Measurements from ENCODE around the gene YWHAE.
"Not testable (repeated sequence)": the region's sequence is repeated elsewhere in the genome, so short reads cannot be mapped to it uniquely, and the experiment has no call there.

Gene YWHAE

GRCh38 chr17:1434150-1434549 is 34.1 kb upstream of the YWHAE start:
- FAIRE-seq (no peak), DNase-seq (ENCODE audit: insufficient read length, low spot score) (no peak)
- TF ChIP-seq SPI1 (IDR thresholded peaks at IDR 0.05; ENCODE audit: low read depth, low read length) = no peak
- TF ChIP-seq PAX5 (IDR thresholded peaks at IDR 0.05; ENCODE audit: insufficient read depth, low read length, severe bottlenecking) = no peak
- no peak for TF ChIP-seq POLR2A (IDR thresholded peaks at IDR 0.05; ENCODE audit: low read depth, low read length)
- no peak for TF ChIP-seq POLR2AphosphoS5 (IDR thresholded peaks at IDR 0.05; ENCODE audit: low read depth, low read length)
- no peak for TF ChIP-seq TAF1 (IDR thresholded peaks at IDR 0.05; ENCODE audit: low read depth, low read length)
- no peak for TF ChIP-seq POU2F2 (IDR thresholded peaks at IDR 0.05; ENCODE audit: low read depth, low read length)

GRCh38 chr17:1431631-1432104 is 31.6 kb upstream of the YWHAE start:
- TF ChIP-seq PAX5 (IDR thresholded peaks at IDR 0.05; ENCODE audit: insufficient read depth, low read length, severe bottlenecking) = no peak
- no peak for TF ChIP-seq POLR2AphosphoS5 (IDR thresholded peaks at IDR 0.05; ENCODE audit: low read depth, low read length)
- no peak for TF ChIP-seq TAF1 (IDR thresholded peaks at IDR 0.05; ENCODE audit: low read depth, low read length)
- TF ChIP-seq SPI1 (IDR thresholded peaks at IDR 0.05; ENCODE audit: low read depth, low read length) = peak; percentile 17; the same call in 1 of the 2 replicates
- FAIRE-seq = no peak
- DNase-seq (ENCODE audit: insufficient read length, low spot score) = no peak

GRCh38 chr17:1423456-1424135 is 23.6 kb upstream of the YWHAE start:
- DNase-seq (ENCODE audit: insufficient read length, low spot score) (no peak), FAIRE-seq (no peak)
- TF ChIP-seq POLR2A (IDR thresholded peaks at IDR 0.05; ENCODE audit: low read depth, low read length) (no peak), TAF1 (IDR thresholded peaks at IDR 0.05; ENCODE audit: low read depth, low read length) (no peak)

GRCh38 chr17:1422885-1423284 is 22.9 kb upstream of the YWHAE start:
- no peak for TF ChIP-seq POU2F2 (IDR thresholded peaks at IDR 0.05; ENCODE audit: low read depth, low read length)
- no peak for TF ChIP-seq TAF1 (IDR thresholded peaks at IDR 0.05; ENCODE audit: low read depth, low read length)
- TF ChIP-seq SPI1 (IDR thresholded peaks at IDR 0.05; ENCODE audit: low read depth, low read length) = no peak
- TF ChIP-seq POLR2AphosphoS5 (IDR thresholded peaks at IDR 0.05; ENCODE audit: low read depth, low read length) = no peak
- TF ChIP-seq PAX5 (IDR thresholded peaks at IDR 0.05; ENCODE audit: insufficient read depth, low read length, severe bottlenecking) = no peak
- no peak for TF ChIP-seq POLR2A (IDR thresholded peaks at IDR 0.05; ENCODE audit: low read depth, low read length)
- FAIRE-seq = no peak
- no peak for DNase-seq (ENCODE audit: insufficient read length, low spot score)

GRCh38 chr17:1421470-1421869 is 21.4 kb upstream of the YWHAE start:
- TF ChIP-seq POU2F2 (IDR thresholded peaks at IDR 0.05; ENCODE audit: low read depth, low read length) (no peak), POLR2AphosphoS5 (IDR thresholded peaks at IDR 0.05; ENCODE audit: low read depth, low read length) (no peak), TAF1 (IDR thresholded peaks at IDR 0.05; ENCODE audit: low read depth, low read length) (no peak), POLR2A (IDR thresholded peaks at IDR 0.05; ENCODE audit: low read depth, low read length) (no peak), SPI1 (IDR thresholded peaks at IDR 0.05; ENCODE audit: low read depth, low read length) (no peak), PAX5 (IDR thresholded peaks at IDR 0.05; ENCODE audit: insufficient read depth, low read length, severe bottlenecking) (no peak)
- FAIRE-seq = no peak
- DNase-seq (ENCODE audit: insufficient read length, low spot score) = no peak

GRCh38 chr17:1420981-1421380 is 21.0 kb upstream of the YWHAE start:
- TF ChIP-seq PAX5 (IDR thresholded peaks at IDR 0.05; ENCODE audit: insufficient read depth, low read length, severe bottlenecking) = no peak
- no peak for TF ChIP-seq POLR2A (IDR thresholded peaks at IDR 0.05; ENCODE audit: low read depth, low read length)
- no peak for TF ChIP-seq POU2F2 (IDR thresholded peaks at IDR 0.05; ENCODE audit: low read depth, low read length)
- TF ChIP-seq POLR2AphosphoS5 (IDR thresholded peaks at IDR 0.05; ENCODE audit: low read depth, low read length) = no peak
- TF ChIP-seq TAF1 (IDR thresholded peaks at IDR 0.05; ENCODE audit: low read depth, low read length) = no peak
- TF ChIP-seq SPI1 (IDR thresholded peaks at IDR 0.05; ENCODE audit: low read depth, low read length) = no peak
- no peak for FAIRE-seq

GRCh38 chr17:1420163-1420562 is 20.1 kb upstream of the YWHAE start:
- no peak for TF ChIP-seq PAX5 (IDR thresholded peaks at IDR 0.05; ENCODE audit: insufficient read depth, low read length, severe bottlenecking)
- no peak for TF ChIP-seq SPI1 (IDR thresholded peaks at IDR 0.05; ENCODE audit: low read depth, low read length)
- no peak for TF ChIP-seq POU2F2 (IDR thresholded peaks at IDR 0.05; ENCODE audit: low read depth, low read length)
- DNase-seq (ENCODE audit: insufficient read length, low spot score) (no peak), FAIRE-seq (no peak)

More at GRCh38 chr17:1420981-1421380, 21.0 kb upstream of the YWHAE start:
- no peak for DNase-seq (ENCODE audit: insufficient read length, low spot score)

GRCh38 chr17:1418476-1418875 is 18.5 kb upstream of the YWHAE start:
- FAIRE-seq; DNase-seq (ENCODE audit: insufficient read length, low spot score): not testable (repeated sequence)

- no peak for FAIRE-seq
- DNase-seq (ENCODE audit: insufficient read length, low spot score) = no peak
- TF ChIP-seq TAF1 (IDR thresholded peaks at IDR 0.05; ENCODE audit: low read depth, low read length) (no peak), PAX5 (IDR thresholded peaks at IDR 0.05; ENCODE audit: insufficient read depth, low read length, severe bottlenecking) (no peak), SPI1 (IDR thresholded peaks at IDR 0.05; ENCODE audit: low read depth, low read length) (no peak)
Observed at GRCh38 chr17:1416414-1416813, 16.4 kb upstream of the YWHAE start.

- DNase-seq (ENCODE audit: insufficient read length, low spot score) (no peak), FAIRE-seq (no peak)
- TF ChIP-seq POU2F2 (IDR thresholded peaks at IDR 0.05; ENCODE audit: low read depth, low read length) (no peak), TAF1 (IDR thresholded peaks at IDR 0.05; ENCODE audit: low read depth, low read length) (no peak), POLR2AphosphoS5 (IDR thresholded peaks at IDR 0.05; ENCODE audit: low read depth, low read length) (no peak), SPI1 (IDR thresholded peaks at IDR 0.05; ENCODE audit: low read depth, low read length) (no peak), POLR2A (IDR thresholded peaks at IDR 0.05; ENCODE audit: low read depth, low read length) (no peak), PAX5 (IDR thresholded peaks at IDR 0.05; ENCODE audit: insufficient read depth, low read length, severe bottlenecking) (no peak)
Observed at GRCh38 chr17:1414634-1415033, 14.6 kb upstream of the YWHAE start.

Data from GM12891 (cell line).